MM.1S (cell line): ENCODE data around the gene IGLON5.

Source experiments
- CTCF ChIP-seq: fragments of 300-600 bp; sonication (generic); IDR thresholded peaks from 2 replicates; pipeline ENCODE4 v1.5.1; 2016; ENCODE audit warnings: antibody characterized with exemption, low read length, mixed read lengths
- EZH2 ChIP-seq: fragments of 300-600 bp; sonication (generic); optimal IDR thresholded peaks from 2 replicates; pipeline ENCODE3; 2017; ENCODE audit warnings: low read depth, mild to moderate bottlenecking, antibody characterized with exemption, low read length, mixed read lengths

- TF ChIP-seq CTCF: no peak
- no peak for TF ChIP-seq EZH2
Measured at GRCh38 chr19:51354103-51354741, 42.8 kb downstream of the IGLON5 start.
